Fibroblast of villous mesenchyme (primary cell): Measurements from ENCODE around the gene SYS1. TPM values are rescaled to one million over a fixed set of nuclear protein-coding genes. Genes with fewer than 3 reads are reported as not detected.

Experiments used
- DNase-seq: peaks from one replicate; pipeline ENCODE4 v3.0.0-alpha.2; 2010; ENCODE audit warnings: low read depth
- H3K4me3 ChIP-seq: 2 replicates; pipeline ENCODE4 v1.5.1; 2011; ENCODE audit warnings: low read depth, mild to moderate bottlenecking, low read length
- CTCF ChIP-seq: IDR thresholded peaks from 2 replicates; pipeline ENCODE4 v1.5.1; 2012; ENCODE audit warnings: low read depth, mild to moderate bottlenecking, low read length; ENCODE audit not compliant: insufficient read depth
- total RNA-seq: library from RNA; depleted of rRNA; stranded (reverse); fragments of >200 nt; gene quantifications from 2 replicates; pipeline ENCODE4 v1.2.3, GENCODE V29; 2012

Gene SYS1
- total RNA-seq, 1 donor, result 25.9 TPM

- H3K4me3 ChIP-seq, result peak overlapping the region; percentile 78
- peak; percentile 60 for DNase-seq
- TF ChIP-seq CTCF, result no peak
Observed at GRCh38 chr20:45407067-45407745, 44.2 kb downstream of the SYS1 start.

GRCh38 chr20:45407783-45408645 is 45.1 kb downstream of the SYS1 start, which contains the start of gene DBNDD2:
DBNDD2 (plus strand) TSS chr20:45408289; CDS start chr20:45408468, 179 bp downstream.
- no peak for DNase-seq
- no peak for TF ChIP-seq CTCF
- H3K4me3 ChIP-seq, result peak within 1 kb of the TSS; percentile 78

- no peak overlapping the region for H3K4me3 ChIP-seq
- DNase-seq, result no peak
- no peak for TF ChIP-seq CTCF
Observed at GRCh38 chr20:45408646-45409213, 45.8 kb downstream of the SYS1 start.

DNA sequence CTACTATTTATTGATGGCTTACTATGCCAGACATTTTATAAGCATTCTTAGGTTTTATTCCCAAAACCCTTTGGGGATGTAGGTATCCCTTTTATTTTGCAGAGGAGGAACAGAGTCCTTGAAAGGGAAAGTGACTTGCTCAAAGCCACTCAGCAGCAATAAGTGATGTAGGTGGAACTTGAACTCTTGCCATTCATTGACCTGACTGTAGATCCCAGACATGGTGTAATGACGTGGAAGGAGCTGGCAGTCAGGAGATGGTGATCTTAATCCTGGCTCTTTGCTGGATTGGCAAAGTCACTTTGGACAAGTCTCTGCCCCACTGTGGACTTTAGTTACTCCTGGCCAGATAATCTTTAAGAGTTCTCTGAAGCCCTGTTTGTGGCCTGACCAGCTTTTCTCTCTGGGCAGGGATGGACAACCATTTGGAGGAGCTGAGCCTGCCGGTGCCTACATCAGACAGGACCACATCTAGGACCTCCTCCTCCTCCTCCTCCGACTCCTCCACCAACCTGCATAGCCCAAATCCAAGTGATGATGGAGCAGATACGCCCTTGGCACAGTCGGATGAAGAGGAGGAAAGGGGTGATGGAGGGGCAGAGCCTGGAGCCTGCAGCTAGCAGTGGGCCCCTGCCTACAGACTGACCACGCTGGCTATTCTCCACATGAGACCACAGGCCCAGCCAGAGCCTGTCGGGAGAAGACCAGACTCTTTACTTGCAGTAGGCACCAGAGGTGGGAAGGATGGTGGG is 46.7 kb downstream of the SYS1 start:
- no peak for TF ChIP-seq CTCF
- no peak for DNase-seq
- H3K4me3 ChIP-seq, result no peak overlapping the region

DNA sequence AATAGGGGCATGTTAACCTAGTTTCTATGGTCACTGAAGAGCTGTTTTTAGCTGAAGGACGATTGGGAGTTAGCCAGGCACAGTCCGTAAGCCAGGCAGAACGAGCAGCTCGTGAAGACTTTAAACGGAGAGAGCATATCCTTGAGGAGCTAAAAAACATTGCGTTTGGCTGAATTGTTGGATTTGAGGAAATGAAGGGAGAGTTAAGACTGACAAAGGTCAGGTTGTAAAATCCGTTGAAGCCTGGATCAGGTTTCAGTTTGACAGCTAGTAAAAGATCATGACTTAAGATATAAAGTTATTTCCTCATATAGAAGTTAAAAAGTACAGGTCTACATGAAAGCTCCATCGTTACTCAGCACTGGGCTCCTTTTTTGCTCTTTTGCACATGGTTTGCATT is 47.9 kb downstream of the SYS1 start:
- TF ChIP-seq CTCF, result no peak
- no peak overlapping the region for H3K4me3 ChIP-seq
- no peak for DNase-seq

DNA sequence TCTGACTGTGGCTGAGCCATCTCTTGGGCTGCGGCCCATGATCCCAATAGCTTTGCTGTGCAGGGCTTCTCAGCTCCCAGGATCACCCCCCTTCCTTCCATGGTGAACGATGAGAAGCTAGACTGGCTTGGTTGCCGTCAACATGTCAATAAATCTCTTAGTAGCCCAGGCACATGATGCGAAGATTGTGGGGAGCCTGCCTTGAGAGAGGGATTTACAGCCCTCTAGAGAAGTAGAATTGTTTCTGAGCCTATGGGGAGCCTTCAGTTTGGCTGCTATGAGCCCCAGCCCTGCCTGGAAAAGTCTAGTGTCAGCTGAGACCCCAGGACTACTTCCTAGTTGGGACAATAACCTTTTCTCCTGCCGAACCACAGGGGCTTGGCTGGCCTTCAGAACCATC is 49.7 kb downstream of the SYS1 start:
- DNase-seq, result no peak
- TF ChIP-seq CTCF, result no peak

More for the DNA sequence above, 49.7 kb downstream of the SYS1 start:
- no peak overlapping the region for H3K4me3 ChIP-seq
